ENCODE data around the gene SEMA5A. TPM values are rescaled to one million over a fixed set of nuclear protein-coding genes. Genes with fewer than 3 reads are reported as not detected.
"Not testable (repeated sequence)": the region's sequence is repeated elsewhere in the genome, so short reads cannot be mapped to it uniquely, and the experiment has no call there.

The SEMA5A gene
- total and polyA plus RNA-seq, 2 of the 13 experiments (the other 11 are each of a cell fraction or from before 2014, with no cell fraction given) = 0.01 TPM; not detected in 1

DNA sequence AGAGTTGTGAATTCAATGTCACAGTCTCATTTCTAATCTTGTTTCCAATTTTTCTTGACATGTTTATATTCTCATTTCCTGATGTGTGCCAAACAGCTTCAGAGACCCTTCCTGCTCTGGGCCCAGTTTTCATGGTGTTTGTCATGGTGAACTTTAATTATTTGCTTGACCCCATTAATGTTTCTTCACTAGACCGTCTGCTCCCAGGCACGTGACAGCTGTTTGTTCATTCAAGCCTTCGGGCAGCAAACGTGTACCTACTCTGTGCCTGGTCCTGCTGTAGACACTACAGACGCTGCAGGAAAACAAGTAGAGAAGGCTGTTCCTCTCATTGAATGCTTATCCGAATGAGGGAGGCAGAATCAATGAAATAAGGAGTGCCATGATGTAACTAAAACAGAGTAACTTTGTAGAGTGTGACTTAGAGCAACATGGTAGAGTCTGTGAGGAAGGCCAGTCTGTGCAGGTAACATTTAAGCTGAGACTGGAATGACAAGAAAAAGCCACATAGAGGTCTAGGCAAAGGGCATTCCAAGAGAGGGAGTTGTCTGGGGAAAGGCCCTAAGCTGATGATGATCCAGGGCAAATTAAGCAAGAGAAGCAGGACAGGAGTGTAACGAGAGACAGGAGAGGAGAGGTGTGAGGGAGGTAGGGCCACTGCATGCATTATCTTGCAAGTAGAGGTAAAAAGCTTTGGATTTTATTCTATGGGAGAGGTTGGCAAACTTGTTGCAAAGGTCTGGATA, 191.4 kb downstream of the SEMA5A start (continued):
- no peak for TF ChIP-seq REST (IDR thresholded peaks at IDR 0.05; ENCODE audit: borderline replicate concordance in 1 of 2, low read depth in 1 of 2, low read length in 2 of 2)

DNA sequence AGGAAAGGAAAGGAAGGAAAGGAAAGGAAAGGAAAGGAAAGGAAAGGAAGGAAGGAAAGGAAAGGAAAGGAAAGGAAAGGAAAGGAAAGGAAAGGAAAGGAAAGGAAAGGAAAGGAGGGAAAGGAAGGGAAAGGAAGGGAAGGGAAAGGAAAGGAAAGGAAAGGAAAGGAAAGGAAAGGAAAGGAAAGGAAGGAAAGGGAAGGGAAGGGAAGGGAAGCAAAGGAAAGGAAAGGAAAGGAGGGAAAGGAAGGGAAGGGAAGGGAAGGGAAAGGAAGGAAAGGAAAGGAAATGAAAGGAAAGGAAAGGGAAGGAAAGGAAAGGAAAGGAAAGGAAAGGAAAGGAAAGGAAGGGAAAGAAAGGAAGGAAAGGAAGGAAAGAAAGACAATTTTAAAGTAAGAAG, 192.8 kb downstream of the SEMA5A start:
- intact Hi-C loops (cut with micrococcal nuclease; ENCODE audit: unreplicated experiment); BruUV-seq (replicated peaks); DNase-seq (ENCODE audit: low spot score); POLR2A ChIA-PET; H3K4me1 ChIP-seq (ENCODE audit: insufficient read depth, low read length); H3K4me2 ChIP-seq (ENCODE audit: low read depth, low read length); FAIRE-seq; H3K36me3 ChIP-seq (replicated peaks in 1 of 2; ENCODE audit: control insufficient read depth in 1 of 2, insufficient read depth in 2 of 2, low read length in 2 of 2); H2AFZ ChIP-seq (ENCODE audit: low read length); H3K27ac ChIP-seq (ENCODE audit: extremely low read length, insufficient read depth, low read length); CTCF ChIA-PET (ENCODE audit: low intra/inter-chr PET ratio, low total read pairs); H3K27me3 ChIP-seq (ENCODE audit: control insufficient read depth in 1 of 2, insufficient read depth in 2 of 2, low read length in 2 of 2); H3K9ac ChIP-seq (ENCODE audit: insufficient read depth, low read depth, low read length); H3K79me2 ChIP-seq (ENCODE audit: insufficient read depth, low read length); in situ Hi-C loops (cut with HindIII; ENCODE audit: extremely low pct_ligation_motif_present, low pct_unique_long_range_greater_than_20kb); ATAC-seq; H3K4me3 ChIP-seq (replicated peaks in 1 of 3; ENCODE audit: insufficient read depth in 1 of 3, low read depth in 2 of 3, low read length in 3 of 3); H4K20me1 ChIP-seq (ENCODE audit: insufficient read depth, low read length); H3K9me3 ChIP-seq (ENCODE audit: low read length): not testable (repeated sequence)
- TF ChIP-seq HNRNPK (IDR thresholded peaks at IDR 0.05; ENCODE audit: low read depth, low read length, poor library complexity, severe bottlenecking) (peak; percentile 68), PCBP1 (IDR thresholded peaks at IDR 0.05; ENCODE audit: borderline replicate concordance, low read depth, low read length) (0 out of 2 replicates have a peak, but pooled peaks have one; percentile 58), SRSF9 (IDR thresholded peaks at IDR 0.05; ENCODE audit: borderline replicate concordance, insufficient read depth, low read depth, low read length, poor library complexity, severe bottlenecking) (peak; percentile 60)
